B cell (primary cell): ENCODE data around the gene FARP1.

Source experiments
- CTCF ChIP-seq: fragments of 200-600 bp; IDR thresholded peaks from one replicate; pipeline ENCODE4 v1.8.0; 2022; ENCODE audit warnings: antibody characterized with exemption, mild to moderate bottlenecking
- EZH2 ChIP-seq: IDR thresholded peaks from 2 replicates; pipeline ENCODE4 v1.6.1; 2012; ENCODE audit warnings: borderline replicate concordance, low read depth, mild to moderate bottlenecking, moderate library complexity, low read length; ENCODE audit not compliant: insufficient read depth, poor library complexity, severe bottlenecking

GRCh38 chr13:98181111-98181815 lies 38.4 kb downstream of the FARP1 start:
- TF ChIP-seq CTCF (no peak), EZH2 (no peak)
